HepG2 (cell line): ENCODE results near the gene ADAMTS17. TPM values are rescaled to one million over a fixed set of nuclear protein-coding genes. Genes with fewer than 3 reads are reported as not detected.

Source experiments
- ATAC-seq: fragments of 200-7000 bp; cut with Tn5 transposase; 3 replicates; pipeline ENCODE4 v1.9.1; 2020; ENCODE audit warnings: mild to moderate bottlenecking, moderate library complexity
- BruUV-seq: library from RNA; stranded (reverse); fragments of 400-500 nt; replicated peaks from 2 replicates; lab custom pipeline; 2021; lab: Mats Ljungman, UMichigan
- CTCF ChIA-PET: fragments of 300-600 bp; formaldehyde crosslinking; extraction: SDS; loops from one replicate; lab custom pipeline; 2021; ENCODE audit warnings: low total read pairs, inconsistent platforms, low intra/inter-chr PET ratio; lab: Yijun Ruan, JAX
- POLR2A ChIA-PET: fragments of 350-600 bp; sonication (Branson Sonifier 250); formaldehyde crosslinking; loops from one replicate; lab custom pipeline; 2020; ENCODE audit warnings: antibody characterized with exemption, inconsistent platforms; lab: Yijun Ruan, JAX
- DNase-seq: peaks from one replicate; pipeline ENCODE4 v3.0.0-alpha.2; 2015; ENCODE audit warnings: low spot score
- FAIRE-seq: peaks from 3 replicates; lab custom pipeline; 2011; peaks lifted over from hg19 to GRCh38; lab: Jason Lieb, UNC
- H2AFZ ChIP-seq: one replicate; pipeline ENCODE4 v1.6.1; 2011; ENCODE audit warnings: low read length, inconsistent platforms
- H3K27ac ChIP-seq: fragments of 300-600 bp; 3 replicates; pipeline ENCODE4 v1.8.0; 2011; ENCODE audit warnings: mixed run types, mild to moderate bottlenecking, mixed read lengths, low read length, inconsistent platforms; ENCODE audit not compliant: insufficient read depth; ENCODE audit errors: extremely low read length
- H3K27me3 ChIP-seq, 2 experiments: fragments of 200-600 bp in 1 of 2; 2 replicates in 1 of 2; 3 replicates in 1 of 2; pipeline versions ENCODE4 v1.6.0 to v1.8.0; 2011; ENCODE audit warnings: low read length in 2 of 2, mild to moderate bottlenecking in 2 of 2, moderate library complexity in 2 of 2, inconsistent platforms in 1 of 2; ENCODE audit not compliant: insufficient read depth in 2 of 2, control insufficient read depth in 1 of 2
- H3K36me3 ChIP-seq, 2 experiments: fragments of 200-600 bp in 1 of 2; replicated peaks in 1 of 2; 2 replicates in 1 of 2; 3 replicates in 1 of 2; pipeline versions ENCODE4 v1.5.1 to v1.8.0; 2011; ENCODE audit warnings: low read length in 2 of 2, inconsistent platforms in 1 of 2; ENCODE audit not compliant: insufficient read depth in 2 of 2, control insufficient read depth in 1 of 2
- H3K4me1 ChIP-seq: 2 replicates; pipeline ENCODE4 v1.5.1; 2012; ENCODE audit warnings: low read length, inconsistent platforms; ENCODE audit not compliant: insufficient read depth
- H3K4me2 ChIP-seq: 2 replicates; pipeline ENCODE4 v1.6.0; 2011; ENCODE audit warnings: low read depth, low read length, inconsistent platforms
- H3K4me3 ChIP-seq, 3 experiments: fragments of 200-600 bp in 1 of 3; sonication (generic), shearing (Covaris generic) in 1 of 3; replicated peaks in 1 of 3; 2 replicates each; pipeline ENCODE4 v1.5.1; 2011 to 2016; ENCODE audit warnings: low read length in 3 of 3, inconsistent platforms in 2 of 3, low read depth in 2 of 3, mild to moderate bottlenecking in 2 of 3, control low read depth in 1 of 3, mixed read lengths in 1 of 3; ENCODE audit not compliant: insufficient read depth in 1 of 3
- H3K79me2 ChIP-seq: one replicate; pipeline ENCODE4 v1.6.1; 2011; ENCODE audit warnings: low read length, inconsistent platforms; ENCODE audit not compliant: insufficient read depth
- H3K9ac ChIP-seq: 2 replicates; pipeline ENCODE4 v1.6.0; 2011; ENCODE audit warnings: mild to moderate bottlenecking, low read depth, low read length, inconsistent platforms; ENCODE audit not compliant: insufficient read depth
- H3K9me3 ChIP-seq: 2 replicates; pipeline ENCODE4 v1.5.1; 2012; ENCODE audit warnings: mild to moderate bottlenecking, low read length
- H4K20me1 ChIP-seq: 2 replicates; pipeline ENCODE4 v1.6.0; 2011; ENCODE audit warnings: inconsistent platforms, mild to moderate bottlenecking, low read length, moderate library complexity; ENCODE audit not compliant: insufficient read depth
- ARNT2 ChIP-seq: sonication (generic); formaldehyde crosslinking; IDR thresholded peaks from 2 replicates; pipeline ENCODE4 v1.8.0; 2022; ENCODE audit warnings: mild to moderate bottlenecking, low read depth, missing genetic modification reagents, moderate library complexity
- ATF2 ChIP-seq: sonication (generic); formaldehyde crosslinking; IDR thresholded peaks from 2 replicates; pipeline ENCODE4 v1.4.0; 2020; ENCODE audit warnings: missing genetic modification reagents
- ATRX ChIP-seq: sonication (generic); formaldehyde crosslinking; IDR thresholded peaks from 2 replicates; pipeline ENCODE4 v1.4.0; 2020; ENCODE audit warnings: missing genetic modification reagents, borderline replicate concordance
- FOSL2 ChIP-seq: sonication (generic); formaldehyde crosslinking; IDR thresholded peaks from 2 replicates; pipeline ENCODE4 v1.4.0; 2020; ENCODE audit warnings: missing genetic modification reagents
- LCORL ChIP-seq, 2 experiments: fragments of 450-650 bp in 1 of 2; sonication (generic) in 1 of 2; formaldehyde crosslinking in 1 of 2; IDR thresholded peaks; 2 replicates each; pipeline versions ENCODE4 v1.5.0 to v1.6.1; 2017 to 2020; ENCODE audit warnings: antibody characterized with exemption in 1 of 2, missing genetic modification reagents in 1 of 2
- MAFG ChIP-seq: sonication (generic); formaldehyde crosslinking; IDR thresholded peaks from 2 replicates; pipeline ENCODE4 v1.5.1; 2020; ENCODE audit warnings: mild to moderate bottlenecking, missing genetic modification reagents
- MAX ChIP-seq: IDR thresholded peaks from 2 replicates; pipeline ENCODE4 v1.6.1; 2012; ENCODE audit warnings: inconsistent platforms
- MTF2 ChIP-seq: sonication (generic); formaldehyde crosslinking; IDR thresholded peaks from 2 replicates; pipeline ENCODE4 v1.5.0; 2020; ENCODE audit warnings: missing genetic modification reagents, borderline replicate concordance
- NAIF1 ChIP-seq: sonication (generic); formaldehyde crosslinking; IDR thresholded peaks from 2 replicates; pipeline ENCODE4 v1.5.0; 2020; ENCODE audit warnings: mild to moderate bottlenecking, missing genetic modification reagents, borderline replicate concordance
- NFE2L2 ChIP-seq: fragments of 150-350 bp; IDR thresholded peaks from 2 replicates; pipeline ENCODE4 v1.6.1; 2014; ENCODE audit warnings: low read length
- NPAS2 ChIP-seq: sonication (generic); formaldehyde crosslinking; IDR thresholded peaks from 2 replicates; pipeline ENCODE4 v1.8.0; 2022; ENCODE audit warnings: mild to moderate bottlenecking, missing genetic modification reagents, borderline replicate concordance
- NR1H2 ChIP-seq: sonication (generic); formaldehyde crosslinking; IDR thresholded peaks from 2 replicates; pipeline ENCODE4 v1.8.1; 2022; ENCODE audit warnings: low read depth, missing genetic modification reagents, borderline replicate concordance
- PHF8 ChIP-seq: sonication (generic); formaldehyde crosslinking; IDR thresholded peaks from 2 replicates; pipeline ENCODE4 v1.5.0; 2020; ENCODE audit warnings: missing genetic modification reagents
- SAFB2 ChIP-seq: sonication (generic); formaldehyde crosslinking; IDR thresholded peaks from 2 replicates; pipeline ENCODE4 v1.5.1; 2020; ENCODE audit warnings: missing genetic modification reagents, low read depth, mild to moderate bottlenecking, borderline replicate concordance
- SRF ChIP-seq: IDR thresholded peaks from 2 replicates; pipeline ENCODE4 v1.6.1; 2011; ENCODE audit warnings: mild to moderate bottlenecking, low read depth, low read length, moderate library complexity
- ZFP41 ChIP-seq: sonication (generic); formaldehyde crosslinking; IDR thresholded peaks from 2 replicates; pipeline ENCODE4 v1.4.0; 2020; ENCODE audit warnings: mild to moderate bottlenecking, missing genetic modification reagents, borderline replicate concordance
- ZNF160 ChIP-seq: sonication (generic); formaldehyde crosslinking; IDR thresholded peaks from 2 replicates; pipeline ENCODE4 v1.8.0; 2022; ENCODE audit warnings: mild to moderate bottlenecking, inconsistent platforms, missing genetic modification reagents
- ZNF24 ChIP-seq: fragments of 450-650 bp; IDR thresholded peaks from 2 replicates; pipeline ENCODE4 v1.6.1; 2017; ENCODE audit warnings: antibody characterized with exemption, mild to moderate bottlenecking
- ZNF614 ChIP-seq: IDR thresholded peaks from 2 replicates; pipeline ENCODE4 v1.6.1; 2018; ENCODE audit warnings: missing biosample characterization, missing genetic modification reagents, inconsistent platforms, borderline replicate concordance
- ZNF784 ChIP-seq: sonication (generic); formaldehyde crosslinking; IDR thresholded peaks from 2 replicates; pipeline ENCODE4 v1.5.1; 2020; ENCODE audit warnings: missing genetic modification reagents, mild to moderate bottlenecking, borderline replicate concordance
- WGBS: methylation state at CpG from one replicate; pipeline ENCODE4 v1.1.6; 2017; ENCODE audit warnings: low lambda C conversion rate; 5-methylcytosine and 5-hydroxymethylcytosine counted together
- in situ Hi-C: cut with HindIII; loops from 2 replicates; pipeline ENCODE4 v1.10.0; 2017; ENCODE audit warnings: low pct_unique_long_range_greater_than_20kb; ENCODE audit not compliant: extremely low pct_ligation_motif_present
- intact Hi-C: fragments of 100-400 bp; cut with micrococcal nuclease; formaldehyde crosslinking; loops from one replicate; pipeline ENCODE4 v1.10.0; 2022; ENCODE audit not compliant: unreplicated experiment
- polyA plus RNA-seq, 8 experiments: library from polyadenylated mRNA; depleted of rRNA in 3 of 8; stranded (reverse) in 7 of 8; unstranded in 1 of 8; fragments of >200 nt; fragmentation: Illumina TruSeq in 4 of 8; extraction: Trizol in 4 of 8; gene quantifications; 2 replicates each; pipeline versions ENCODE4 v1.2.1 to v1.2.3, GENCODE V29; 2011 to 2016; ENCODE audit warnings: low read depth in 4 of 8, missing spikeins in 1 of 8, mixed read lengths in 1 of 8; ENCODE audit not compliant: insufficient read depth in 1 of 8
- total RNA-seq, 5 experiments: library from RNA; depleted of rRNA; stranded (reverse); fragments of >200 nt; fragmentation: Illumina TruSeq; extraction: Trizol; gene quantifications; 2 replicates each; pipeline ENCODE4 v1.2.3, GENCODE V29; 2016; ENCODE audit warnings: low read depth in 1 of 5

The ADAMTS17 gene
- total and polyA plus RNA-seq, 2 of the 13 experiments (the other 11 are each of a cell fraction or from before 2014, with no cell fraction given): 0.02 to 0.04 TPM

GRCh38 chr15:99985878-99986277, 355.9 kb downstream of the ADAMTS17 start:
- H3K4me1 ChIP-seq: no peaks in the 10 kb centered on the region
- POLR2A ChIA-PET: no interaction called here
- H3K79me2 ChIP-seq: no peaks in the 10 kb centered on the region
- intact Hi-C loops (no loop called here), in situ Hi-C loops (no loop called here)
- TF ChIP-seq ATF2 (CRISPR knock-in tag): no peak
- TF ChIP-seq NFE2L2: no peak
- TF ChIP-seq NPAS2 (CRISPR knock-in tag): no peak
- no peak for TF ChIP-seq NAIF1 (CRISPR knock-in tag)
- TF ChIP-seq ATRX (CRISPR knock-in tag): no peak
- TF ChIP-seq MTF2 (CRISPR knock-in tag): no peak
- TF ChIP-seq PHF8 (CRISPR knock-in tag): no peak
- TF ChIP-seq SRF: no peak
- no peak for TF ChIP-seq NR1H2 (CRISPR knock-in tag)
- TF ChIP-seq ZNF784: no peak
- no peak for TF ChIP-seq ZNF614 (CRISPR knock-in tag)
- no peak for TF ChIP-seq ZNF24
- TF ChIP-seq FOSL2 (CRISPR knock-in tag): no peak
- TF ChIP-seq MAFG (CRISPR knock-in tag): no peak
- no peak for TF ChIP-seq ZFP41
- no peak for TF ChIP-seq SAFB2 (CRISPR knock-in tag)
- no peak for TF ChIP-seq ZNF160
- TF ChIP-seq ARNT2: no peak
- no peak for TF ChIP-seq LCORL (IDR thresholded peaks at IDR 0.05)
- no peak for TF ChIP-seq LCORL (CRISPR knock-in tag; IDR thresholded peaks at IDR 0.05)
- no peak for TF ChIP-seq MAX
- WGBS: 33% methylated on average over 3 of the region's 4 CpGs
- no peak for ATAC-seq
- no peak overlapping the region for H3K4me2 ChIP-seq
- DNase-seq: no peak
- H3K4me3 ChIP-seq: no peak overlapping the region
- H3K9me3 ChIP-seq: no peaks in the 10 kb centered on the region
- BruUV-seq: no TSS peak
- no peak overlapping the region for H3K27ac ChIP-seq
- H2AFZ ChIP-seq: no peak overlapping the region
- CTCF ChIA-PET: no interaction called here
- H3K9ac ChIP-seq: no peak overlapping the region
- H4K20me1 ChIP-seq: no peaks in the 10 kb centered on the region
- no peak for FAIRE-seq
- H3K27me3 ChIP-seq: no peaks in the 10 kb centered on the region; a peak in 1 of 5 replicates
- H3K36me3 ChIP-seq: no peaks in the 10 kb centered on the region
